GM23338 (cell line): ENCODE measurements around the gene DNAJC9. TPM values are rescaled to one million over a fixed set of nuclear protein-coding genes. Genes with fewer than 3 reads are reported as not detected.

Source experiments
- ATAC-seq: fragments of 200-7000 bp; cut with Tn5 transposase; 3 replicates; pipeline ENCODE4 v1.9.1; 2020
- DNase-seq: peaks from one replicate; pipeline ENCODE4 v3.0.0-alpha.2; 2015; ENCODE audit warnings: low spot score
- H2AFZ ChIP-seq: fragments of 200-600 bp; sonication (generic); 2 replicates; pipeline ENCODE4 v1.8.0; 2016; ENCODE audit warnings: antibody characterized with exemption, mild to moderate bottlenecking, moderate library complexity
- H3F3A ChIP-seq: fragments of 200-600 bp; sonication (generic); replicated peaks from 2 replicates; pipeline ENCODE4 v1.8.0; 2017; ENCODE audit warnings: antibody characterized with exemption, mixed run types, low read depth
- H3K27ac ChIP-seq: fragments of 200-600 bp; sonication (generic); 2 replicates; pipeline ENCODE4 v1.6.1; 2016; ENCODE audit warnings: low read depth
- H3K27me3 ChIP-seq: fragments of 200-600 bp; sonication (generic); 2 replicates; pipeline ENCODE4 v1.8.0; 2016; ENCODE audit warnings: mild to moderate bottlenecking, mixed run types, moderate library complexity; ENCODE audit not compliant: insufficient read depth
- H3K36me3 ChIP-seq: fragments of 200-600 bp; sonication (generic); 2 replicates; pipeline ENCODE4 v1.8.0; 2016; ENCODE audit warnings: mild to moderate bottlenecking; ENCODE audit not compliant: insufficient read depth
- H3K4me1 ChIP-seq: fragments of 200-600 bp; sonication (generic); 2 replicates; pipeline ENCODE4 v1.8.0; 2016; ENCODE audit warnings: mild to moderate bottlenecking, moderate library complexity; ENCODE audit not compliant: insufficient read depth
- H3K4me2 ChIP-seq: fragments of 200-600 bp; sonication (generic); 2 replicates; pipeline ENCODE4 v1.7.1; 2017; ENCODE audit warnings: mixed run types
- H3K4me3 ChIP-seq: fragments of 200-600 bp; sonication (generic); 2 replicates; pipeline ENCODE4 v1.6.1; 2016; ENCODE audit warnings: mixed run types
- H3K79me2 ChIP-seq: fragments of 200-600 bp; sonication (generic); replicated peaks from 2 replicates; pipeline ENCODE4 v1.8.0; 2017; ENCODE audit warnings: mild to moderate bottlenecking; ENCODE audit not compliant: insufficient read depth
- H3K9me2 ChIP-seq: fragments of 200-600 bp; sonication (generic); 2 replicates; pipeline ENCODE4 v1.8.0; 2017; ENCODE audit not compliant: insufficient read depth
- H4K20me1 ChIP-seq: fragments of 200-600 bp; sonication (generic); replicated peaks from 2 replicates; pipeline ENCODE4 v1.8.0; 2017; ENCODE audit warnings: mild to moderate bottlenecking; ENCODE audit not compliant: insufficient read depth
- H3K27ac Mint-ChIP-seq: 2 replicates; pipeline ENCODE4 v1.8.0; 2020; ENCODE audit warnings: inconsistent platforms, mild to moderate bottlenecking, moderate library complexity, mixed read lengths
- H3K27me3 Mint-ChIP-seq: 3 replicates; pipeline ENCODE4 v1.8.0; 2022; ENCODE audit warnings: low read depth, mild to moderate bottlenecking, moderate library complexity, mixed read lengths, inconsistent platforms; ENCODE audit not compliant: insufficient read depth, poor library complexity
- H3K36me3 Mint-ChIP-seq: 3 replicates; pipeline ENCODE4 v1.8.0; 2021; ENCODE audit warnings: low read depth, mild to moderate bottlenecking, inconsistent platforms, moderate library complexity, mixed read lengths
- H3K4me1 Mint-ChIP-seq: 3 replicates; pipeline ENCODE4 v1.8.0; 2020; ENCODE audit warnings: mild to moderate bottlenecking, inconsistent platforms, mixed read lengths
- H3K4me3 Mint-ChIP-seq: 3 replicates; pipeline ENCODE4 v1.8.0; 2021; ENCODE audit warnings: moderate library complexity, mild to moderate bottlenecking, inconsistent platforms, mixed read lengths
- H3K9me3 Mint-ChIP-seq: 3 replicates; pipeline ENCODE4 v1.8.0; 2020; ENCODE audit warnings: moderate library complexity, mild to moderate bottlenecking, inconsistent platforms, mixed read lengths
- CREB1 ChIP-seq: fragments of 250-450 bp; sonication (Bioruptor Pico); IDR thresholded peaks from 2 replicates; pipeline ENCODE4 v1.5.0; 2020; ENCODE audit warnings: low read depth, mild to moderate bottlenecking, moderate library complexity
- CTCF ChIP-seq, 2 experiments: fragments of 200-600 bp in 1 of 2; sonication (generic) in 1 of 2; conservative IDR thresholded peaks; 2 replicates each; pipeline versions ENCODE4 v1.5.1 to v1.6.1; 2016 to 2017; ENCODE audit warnings: antibody characterized with exemption in 2 of 2, low read depth in 2 of 2, mild to moderate bottlenecking in 2 of 2, moderate library complexity in 1 of 2
- EZH2 ChIP-seq: fragments of 200-600 bp; sonication (generic); IDR thresholded peaks from one replicate; pipeline ENCODE4 v1.8.0; 2017; ENCODE audit warnings: antibody characterized with exemption, mild to moderate bottlenecking, low read depth; ENCODE audit not compliant: unreplicated experiment
- EZH2phosphoT487 ChIP-seq: fragments of 200-600 bp; sonication (generic); IDR thresholded peaks from one replicate; pipeline ENCODE4 v1.8.1; 2018; ENCODE audit warnings: antibody characterized with exemption; ENCODE audit not compliant: unreplicated experiment
- JUNB ChIP-seq: IDR thresholded peaks from one replicate; pipeline ENCODE4 v1.6.1; 2016; ENCODE audit warnings: antibody characterized with exemption; ENCODE audit not compliant: unreplicated experiment
- NANOG ChIP-seq: IDR thresholded peaks from 2 replicates; pipeline ENCODE4 v1.6.1; 2016; ENCODE audit warnings: antibody characterized with exemption, borderline replicate concordance
- POLR2AphosphoS5 ChIP-seq: IDR thresholded peaks from 2 replicates; pipeline ENCODE4 v1.6.1; 2016; ENCODE audit warnings: antibody characterized with exemption, low read depth
- REST ChIP-seq: IDR thresholded peaks from one replicate; pipeline ENCODE4 v1.6.1; 2018; ENCODE audit warnings: antibody characterized with exemption; ENCODE audit not compliant: unreplicated experiment
- STAT1 ChIP-seq: IDR thresholded peaks from one replicate; pipeline ENCODE4 v1.6.1; 2016; ENCODE audit warnings: antibody characterized with exemption; ENCODE audit not compliant: unreplicated experiment
- ZNF114 ChIP-seq: fragments of 250-450 bp; sonication (Bioruptor Pico); IDR thresholded peaks from 2 replicates; pipeline ENCODE4 v1.5.0; 2020; ENCODE audit warnings: mild to moderate bottlenecking, moderate library complexity
- ZNF331 ChIP-seq: fragments of 250-450 bp; sonication (Bioruptor Pico); IDR thresholded peaks from 2 replicates; pipeline ENCODE4 v1.5.0; 2020; ENCODE audit warnings: low read depth, mild to moderate bottlenecking, moderate library complexity
- ZNF462 ChIP-seq: fragments of 250-450 bp; sonication (Bioruptor Pico); IDR thresholded peaks from 2 replicates; pipeline ENCODE4 v1.5.0; 2020; ENCODE audit warnings: mild to moderate bottlenecking, moderate library complexity
- polyA plus RNA-seq: library from polyadenylated mRNA; unstranded; fragments of >200 nt; fragmentation: Nextera tagmentation; extraction: Ambion mirVana; gene quantifications from 2 replicates; pipeline ENCODE4 v1.2.1, GENCODE V29; 2016
- total RNA-seq: library from RNA; depleted of rRNA; stranded (reverse); fragments of >200 nt; shearing (Covaris generic); gene quantifications from 2 replicates; pipeline ENCODE4 v1.2.3, GENCODE V29; 2014
- TF ChIP-seq, protein P1 (sequence below): IDR thresholded peaks from 2 replicates; pipeline ENCODE4 v1.6.1; 2016; ENCODE audit warnings: antibody characterized with exemption

The DNAJC9 gene
- total and polyA plus RNA-seq, 2 experiments from 2014 or later: 31.0 to 33.2 TPM

- ATAC-seq: no peak
- TF ChIP-seq CTCF (conservative IDR thresholded peaks at IDR 0.05; ENCODE audit: low read depth in 2 of 2): no peak
- TF ChIP-seq EZH2: no peak
- no peak for TF ChIP-seq JUNB
- TF ChIP-seq, protein P1, sequence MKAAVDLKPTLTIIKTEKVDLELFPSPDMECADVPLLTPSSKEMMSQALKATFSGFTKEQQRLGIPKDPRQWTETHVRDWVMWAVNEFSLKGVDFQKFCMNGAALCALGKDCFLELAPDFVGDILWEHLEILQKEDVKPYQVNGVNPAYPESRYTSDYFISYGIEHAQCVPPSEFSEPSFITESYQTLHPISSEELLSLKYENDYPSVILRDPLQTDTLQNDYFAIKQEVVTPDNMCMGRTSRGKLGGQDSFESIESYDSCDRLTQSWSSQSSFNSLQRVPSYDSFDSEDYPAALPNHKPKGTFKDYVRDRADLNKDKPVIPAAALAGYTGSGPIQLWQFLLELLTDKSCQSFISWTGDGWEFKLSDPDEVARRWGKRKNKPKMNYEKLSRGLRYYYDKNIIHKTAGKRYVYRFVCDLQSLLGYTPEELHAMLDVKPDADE: no peak
- TF ChIP-seq POLR2AphosphoS5: no peak
- TF ChIP-seq STAT1: no peak
- TF ChIP-seq NANOG: no peak
- TF ChIP-seq ZNF462 (CRISPR knock-in tag): no peak
- no peak for TF ChIP-seq REST
- no peak for TF ChIP-seq ZNF331
- TF ChIP-seq ZNF114 (CRISPR knock-in tag): no peak
- TF ChIP-seq CREB1 (CRISPR knock-in tag): no peak
- no peak for TF ChIP-seq EZH2phosphoT487
- no peaks in the 10 kb centered on the region for H3K36me3 Mint-ChIP-seq
Measured at GRCh38 chr10:73293461-73293860, 46.4 kb upstream of the DNAJC9 start.

More at GRCh38 chr10:73293461-73293860, 46.4 kb upstream of the DNAJC9 start:
- no peak overlapping the region for H3K27ac Mint-ChIP-seq
- H3K4me2 ChIP-seq: no peak overlapping the region
- H3K27me3 Mint-ChIP-seq: peaks cover 2% of the 10 kb centered on the region
- H3K79me2 ChIP-seq: no peaks in the 10 kb centered on the region
- H4K20me1 ChIP-seq: no peaks in the 10 kb centered on the region
- peaks cover 16% of the 10 kb centered on the region for H3K9me3 Mint-ChIP-seq
- DNase-seq: no peak
- H3K27me3 ChIP-seq: no peaks in the 10 kb centered on the region
- no peak overlapping the region for H3K27ac ChIP-seq
- no peaks in the 10 kb centered on the region for H3K4me1 Mint-ChIP-seq
- H3K4me1 ChIP-seq: no peaks in the 10 kb centered on the region
- H3F3A ChIP-seq: no peaks in the 10 kb centered on the region
- H3K9me2 ChIP-seq: no peaks in the 10 kb centered on the region; the same call in 1 of the 2 replicates
- H3K4me3 ChIP-seq: no peak overlapping the region
- H3K36me3 ChIP-seq: no peaks in the 10 kb centered on the region
- no peak overlapping the region for H2AFZ ChIP-seq
- H3K4me3 Mint-ChIP-seq: no peak overlapping the region
